K562 (cell line): Measurements from ENCODE around the gene ARPC2. TPM values are rescaled to one million over a fixed set of nuclear protein-coding genes. Genes with fewer than 3 reads are reported as not detected.

Source experiments
- CBX8 ChIP-seq: fragments of 200-600 bp; sonication (generic); IDR thresholded peaks from 2 replicates; pipeline ENCODE4 v1.6.1; 2012; ENCODE audit warnings: borderline replicate concordance, mixed run types, low read depth, mild to moderate bottlenecking, moderate library complexity, mixed read lengths, low read length, control low read depth, inconsistent platforms; ENCODE audit not compliant: poor library complexity, severe bottlenecking; ENCODE audit errors: extremely low read depth
- CTCF ChIP-seq, 3 experiments: IDR thresholded peaks in 2 of 3; conservative IDR thresholded peaks in 1 of 3; 2 replicates each; pipeline ENCODE4 v1.5.1; 2011 to 2012; ENCODE audit warnings: low read length in 3 of 3, mild to moderate bottlenecking in 3 of 3, control low read depth in 2 of 3, improper control_type of control experiment in 1 of 3, inconsistent platforms in 1 of 3, low read depth in 1 of 3, mixed read lengths in 1 of 3, moderate library complexity in 1 of 3; ENCODE audit not compliant: insufficient read depth in 2 of 3
- HIVEP1 ChIP-seq: fragments of 250-450 bp; sonication (Bioruptor Pico); IDR thresholded peaks from 2 replicates; pipeline ENCODE4 v1.4.0; 2020; ENCODE audit warnings: mild to moderate bottlenecking
- L3MBTL2 ChIP-seq: fragments of 450-650 bp; IDR thresholded peaks from 2 replicates; pipeline ENCODE4 v1.6.1; 2016; ENCODE audit warnings: mild to moderate bottlenecking, moderate library complexity
- NFATC3 ChIP-seq: fragments of 450-650 bp; IDR thresholded peaks from 2 replicates; pipeline ENCODE4 v1.6.1; 2017; ENCODE audit warnings: mild to moderate bottlenecking
- NR2C1 ChIP-seq, 2 experiments: fragments of 450-650 bp; IDR thresholded peaks; 2 replicates each; pipeline ENCODE4 v1.6.1; 2017; ENCODE audit warnings: mild to moderate bottlenecking in 2 of 2, antibody characterized with exemption in 1 of 2, inconsistent platforms in 1 of 2, missing compliant biosample characterization in 1 of 2, missing genetic modification characterization in 1 of 2
- PRPF4 ChIP-seq: fragments of 200-400 bp; formaldehyde crosslinking; IDR thresholded peaks from one replicate; pipeline ENCODE4 v1.6.1; 2017; ENCODE audit warnings: low read length, low read depth, mild to moderate bottlenecking; ENCODE audit not compliant: insufficient read depth, poor library complexity, severe bottlenecking
- RNF2 ChIP-seq: sonication (generic); IDR thresholded peaks from 2 replicates; pipeline ENCODE4 v1.6.1; 2016
- TBP ChIP-seq: optimal IDR thresholded peaks from 2 replicates; pipeline ENCODE3; 2011; ENCODE audit warnings: low read depth, low read length, improper control_type of control experiment
- ZBTB17 ChIP-seq: fragments of 450-650 bp; formaldehyde crosslinking; IDR thresholded peaks from 2 replicates; pipeline ENCODE4 v1.4.0; 2020; ENCODE audit warnings: mild to moderate bottlenecking
- ZNF561 ChIP-seq: fragments of 450-650 bp; formaldehyde crosslinking; conservative IDR thresholded peaks from 2 replicates; pipeline ENCODE4 v1.4.0; 2020; ENCODE audit warnings: mild to moderate bottlenecking, moderate library complexity
- polyA plus RNA-seq, 8 experiments: library from polyadenylated mRNA; depleted of rRNA in 4 of 8; stranded (reverse) in 5 of 8; unstranded in 3 of 8; fragments of >200 nt; fragmentation: Nextera tagmentation in 2 of 8; fragmentation: Illumina TruSeq in 1 of 8; extraction: Ambion mirVana in 2 of 8; extraction: Trizol in 1 of 8; gene quantifications; 2 replicates each; pipeline versions ENCODE4 v1.2.1 to v1.2.3, GENCODE V29; 2011 to 2014; ENCODE audit warnings: inconsistent platforms in 1 of 8, missing spikeins in 1 of 8
- total RNA-seq, 7 experiments: library from RNA; depleted of rRNA in 6 of 7; stranded (reverse); fragments of >200 nt in 6 of 7; fragmentation: Illumina TruSeq in 2 of 7; extraction: Trizol in 2 of 7; gene quantifications; 2 replicates each; pipeline versions ENCODE4 v1.2.1 to v1.2.3, GENCODE V29; 2011 to 2021; ENCODE audit warnings: low replicate concordance in 1 of 7

Gene ARPC2
- total and polyA plus RNA-seq, 9 of the 15 experiments (the other 6 are each of a cell fraction or from before 2014, with no cell fraction given): 81.9 to 187 (median 103) TPM

- no peak for TF ChIP-seq CBX8
- no peak for TF ChIP-seq RNF2
- TF ChIP-seq PRPF4: no peak
- TF ChIP-seq HIVEP1 (CRISPR knock-in tag): no peak
- TF ChIP-seq NR2C1 (IDR thresholded peaks at IDR 0.05): no peak
- TF ChIP-seq NR2C1 (tag; IDR thresholded peaks at IDR 0.05): no peak
- TF ChIP-seq TBP: peak; percentile 24
- no peak for TF ChIP-seq ZBTB17
- TF ChIP-seq NFATC3: no peak
- peak; percentile 73 to 79 (median 78) for TF ChIP-seq CTCF (IDR thresholded peaks at IDR 0.05 in 2 of 3, conservative IDR thresholded peaks at IDR 0.05 in 1 of 3; ENCODE audit: insufficient read depth in 2 of 3, low read depth in 1 of 3, low read length in 3 of 3)
- TF ChIP-seq ZNF561 (CRISPR knock-in tag): no peak
- TF ChIP-seq L3MBTL2: peak; percentile 53; the same call in 1 of the 2 replicates
- TF ChIP-seq, all 486 proteins: peak for 13
Measured at GRCh38 chr2:218186355-218186766, 30.6 kb upstream of the ARPC2 start (continued).
